ENCODE data around the gene SAMD3.
"Not testable (repeated sequence)": the region's sequence is repeated elsewhere in the genome, so short reads cannot be mapped to it uniquely, and the experiment has no call there.

The SAMD3 gene

GRCh38 chr6:130206479-130206878, 16.3 kb downstream of the SAMD3 start:
- no peak for TF ChIP-seq CTCF (IDR thresholded peaks at IDR 0.05; ENCODE audit: low read depth, low read length)
- TF ChIP-seq MAX (IDR thresholded peaks at IDR 0.05; ENCODE audit: low read depth, low read length): no peak
- TF ChIP-seq MYC (IDR thresholded peaks at IDR 0.05; ENCODE audit: low read depth, low read length): no peak
- no peak for TF ChIP-seq POLR2A (IDR thresholded peaks at IDR 0.05; ENCODE audit: extremely low read depth, insufficient read length)
- DNase-seq (ENCODE audit: low read depth): no peak
- no peak overlapping the region for H3K4me3 ChIP-seq (ENCODE audit: low read depth, low read length)

- TF ChIP-seq CTCF (IDR thresholded peaks at IDR 0.05; ENCODE audit: low read depth, low read length) (no peak), MAX (IDR thresholded peaks at IDR 0.05; ENCODE audit: low read depth, low read length) (no peak), POLR2A (IDR thresholded peaks at IDR 0.05; ENCODE audit: extremely low read depth, insufficient read length) (no peak), MYC (IDR thresholded peaks at IDR 0.05; ENCODE audit: low read depth, low read length) (no peak)
- DNase-seq (ENCODE audit: low read depth): no peak
- H3K4me3 ChIP-seq (ENCODE audit: low read depth, low read length): no peak overlapping the region
Measured at GRCh38 chr6:130204322-130204721, 18.4 kb downstream of the SAMD3 start.

GRCh38 chr6:130203370-130203769, 19.4 kb downstream of the SAMD3 start:
- H3K4me3 ChIP-seq (ENCODE audit: low read depth, low read length): no peak overlapping the region
- no peak for DNase-seq (ENCODE audit: low read depth)
- TF ChIP-seq CTCF (IDR thresholded peaks at IDR 0.05; ENCODE audit: low read depth, low read length) (no peak), POLR2A (IDR thresholded peaks at IDR 0.05; ENCODE audit: extremely low read depth, insufficient read length) (no peak), MYC (IDR thresholded peaks at IDR 0.05; ENCODE audit: low read depth, low read length) (no peak)

GRCh38 chr6:130202782-130203181, 20.0 kb downstream of the SAMD3 start:
- TF ChIP-seq POLR2A (IDR thresholded peaks at IDR 0.05; ENCODE audit: extremely low read depth, insufficient read length) (no peak), MAX (IDR thresholded peaks at IDR 0.05; ENCODE audit: low read depth, low read length) (no peak), MYC (IDR thresholded peaks at IDR 0.05; ENCODE audit: low read depth, low read length) (no peak), CTCF (IDR thresholded peaks at IDR 0.05; ENCODE audit: low read depth, low read length) (no peak)
- H3K4me3 ChIP-seq (ENCODE audit: low read depth, low read length): no peak overlapping the region
- DNase-seq (ENCODE audit: low read depth): no peak

- DNase-seq (ENCODE audit: low read depth): no peak
- TF ChIP-seq MAX (IDR thresholded peaks at IDR 0.05; ENCODE audit: low read depth, low read length) (no peak), CTCF (IDR thresholded peaks at IDR 0.05; ENCODE audit: low read depth, low read length) (no peak), POLR2A (IDR thresholded peaks at IDR 0.05; ENCODE audit: extremely low read depth, insufficient read length) (no peak), MYC (IDR thresholded peaks at IDR 0.05; ENCODE audit: low read depth, low read length) (no peak)
- no peak overlapping the region for H3K4me3 ChIP-seq (ENCODE audit: low read depth, low read length)
Measured at GRCh38 chr6:130200020-130200419, 22.7 kb downstream of the SAMD3 start.

GRCh38 chr6:130198483-130199035, 24.2 kb downstream of the SAMD3 start:
- no peak overlapping the region for H3K4me3 ChIP-seq (ENCODE audit: low read depth, low read length)
- no peak for DNase-seq (ENCODE audit: low read depth)
- TF ChIP-seq POLR2A (IDR thresholded peaks at IDR 0.05; ENCODE audit: extremely low read depth, insufficient read length): no peak
- TF ChIP-seq CTCF (IDR thresholded peaks at IDR 0.05; ENCODE audit: low read depth, low read length): no peak
- no peak for TF ChIP-seq MYC (IDR thresholded peaks at IDR 0.05; ENCODE audit: low read depth, low read length)
- TF ChIP-seq MAX (IDR thresholded peaks at IDR 0.05; ENCODE audit: low read depth, low read length): no peak

- DNase-seq (ENCODE audit: low read depth); H3K4me3 ChIP-seq (ENCODE audit: low read depth, low read length): not testable (repeated sequence)
Measured at GRCh38 chr6:130197816-130198482, 24.8 kb downstream of the SAMD3 start.

GRCh38 chr6:130194434-130194833, 28.3 kb downstream of the SAMD3 start:
- not testable (repeated sequence) for DNase-seq (ENCODE audit: low read depth); H3K4me3 ChIP-seq (ENCODE audit: low read depth, low read length)

Measured in NB4 (cell line).